A549 treated with Hydrocortisone at 1 μM for 4 hours (cell line): ENCODE measurements around the gene ARPC1A. TPM values are rescaled to one million over a fixed set of nuclear protein-coding genes. Genes with fewer than 3 reads are reported as not detected.

ENCODE experiments used
- total RNA-seq: library from RNA; stranded (reverse); fragments of 200-300 nt; extraction: Qiagen RNA extraction; gene quantifications from 5 replicates; pipeline ENCODE4 v1.2.3, GENCODE V29; 2022

Gene ARPC1A
- total RNA-seq, result 117 to 137 TPM (median 126 TPM) in 5 replicates

DNA sequence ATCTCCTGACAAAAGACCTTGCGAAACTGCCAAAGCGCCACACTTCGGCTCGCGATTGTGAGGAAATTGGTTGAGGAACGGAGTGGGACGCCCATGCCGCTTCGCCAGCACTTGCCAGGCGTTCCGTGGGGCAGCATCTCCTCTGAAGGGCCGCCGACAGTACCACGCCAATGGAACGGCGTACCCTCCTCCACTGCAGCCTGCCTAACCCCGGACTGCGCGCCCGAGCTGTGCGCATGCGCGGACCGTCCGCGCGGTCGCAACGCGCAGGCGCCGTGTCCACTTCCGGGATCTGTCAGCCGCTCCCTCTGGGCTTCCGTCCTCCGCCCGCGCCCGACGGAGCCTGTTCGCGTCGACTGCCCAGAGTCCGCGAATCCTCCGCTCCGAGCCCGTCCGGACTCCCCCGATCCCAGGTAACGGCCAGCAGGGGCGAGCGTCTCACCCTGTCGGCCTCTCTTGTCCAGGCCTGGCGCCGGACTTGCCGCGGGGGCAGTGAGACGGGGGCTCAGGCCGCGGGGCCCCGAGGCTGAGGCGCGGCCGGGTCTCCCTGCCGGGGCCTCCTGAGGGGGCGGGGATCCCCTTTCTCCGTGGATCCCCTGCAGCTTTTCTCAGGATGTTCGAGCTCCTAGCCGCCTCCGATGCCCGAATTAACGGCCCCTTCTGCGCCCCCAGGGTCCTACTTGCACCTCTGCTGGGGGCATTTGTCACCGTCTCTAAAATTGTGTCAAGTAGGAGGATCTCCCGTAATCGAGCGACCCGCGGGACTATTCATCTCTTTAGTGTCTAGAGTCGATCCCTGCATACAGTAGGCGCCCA, at the start of gene ARPC1A:
Gene ARPC1A (plus strand): TSS at position 307 of the 816 bp plus-strand sequence. CDS start 7,456 bp downstream, outside the sequence.

DNA sequence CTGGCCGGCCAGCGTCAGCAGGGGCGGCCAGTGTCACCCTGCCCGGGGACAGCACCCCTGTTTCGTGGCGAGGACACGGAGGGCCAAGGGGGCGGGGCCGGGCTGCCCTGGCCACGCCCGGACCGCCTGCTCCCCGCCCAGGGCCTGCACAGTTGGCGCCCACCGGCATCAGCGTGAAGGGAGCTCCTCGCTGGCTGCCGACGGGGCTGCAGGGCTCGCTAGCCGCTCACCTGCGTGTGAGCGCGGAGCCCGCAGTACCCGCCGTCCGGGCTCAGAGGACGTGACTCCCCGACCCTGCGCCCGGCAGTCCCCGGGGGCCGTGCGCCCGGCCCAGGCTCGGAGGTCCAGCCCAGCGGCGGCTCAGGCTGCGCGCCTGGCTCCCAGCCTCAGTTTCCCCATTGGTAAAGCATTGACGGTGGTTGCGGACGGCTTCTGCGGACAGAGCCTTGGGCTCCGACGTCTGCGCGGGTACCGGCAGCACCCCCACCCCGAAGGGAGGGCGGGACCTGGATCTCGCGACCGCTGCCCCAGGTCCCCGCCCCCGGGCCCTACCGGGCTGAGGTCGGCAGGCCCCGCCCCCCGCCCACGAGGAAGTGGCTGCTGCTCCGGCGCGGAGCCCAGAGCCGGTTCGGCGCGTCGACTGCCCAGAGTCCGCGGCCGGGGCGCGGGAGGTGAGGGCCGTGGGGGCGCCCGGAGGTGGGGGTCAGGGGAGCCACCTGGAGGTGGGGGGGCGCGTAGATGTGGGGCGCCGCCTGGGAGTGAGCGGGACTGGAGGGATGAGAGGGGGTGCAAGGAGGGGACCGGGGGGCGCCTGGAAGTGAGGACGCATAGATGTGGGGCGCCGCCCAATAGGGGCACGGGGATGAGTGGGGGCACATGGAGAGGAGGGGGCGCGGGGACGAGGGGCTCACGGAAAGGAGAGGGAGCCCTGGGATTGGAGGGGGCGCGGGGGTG, 48.7 kb downstream of the ARPC1A start, which contains the start of gene ARPC1B:
Gene ARPC1B (plus strand): TSS at position 620 of the 954 bp plus-strand sequence. CDS start 10,985 bp downstream, outside the sequence.

DNA sequence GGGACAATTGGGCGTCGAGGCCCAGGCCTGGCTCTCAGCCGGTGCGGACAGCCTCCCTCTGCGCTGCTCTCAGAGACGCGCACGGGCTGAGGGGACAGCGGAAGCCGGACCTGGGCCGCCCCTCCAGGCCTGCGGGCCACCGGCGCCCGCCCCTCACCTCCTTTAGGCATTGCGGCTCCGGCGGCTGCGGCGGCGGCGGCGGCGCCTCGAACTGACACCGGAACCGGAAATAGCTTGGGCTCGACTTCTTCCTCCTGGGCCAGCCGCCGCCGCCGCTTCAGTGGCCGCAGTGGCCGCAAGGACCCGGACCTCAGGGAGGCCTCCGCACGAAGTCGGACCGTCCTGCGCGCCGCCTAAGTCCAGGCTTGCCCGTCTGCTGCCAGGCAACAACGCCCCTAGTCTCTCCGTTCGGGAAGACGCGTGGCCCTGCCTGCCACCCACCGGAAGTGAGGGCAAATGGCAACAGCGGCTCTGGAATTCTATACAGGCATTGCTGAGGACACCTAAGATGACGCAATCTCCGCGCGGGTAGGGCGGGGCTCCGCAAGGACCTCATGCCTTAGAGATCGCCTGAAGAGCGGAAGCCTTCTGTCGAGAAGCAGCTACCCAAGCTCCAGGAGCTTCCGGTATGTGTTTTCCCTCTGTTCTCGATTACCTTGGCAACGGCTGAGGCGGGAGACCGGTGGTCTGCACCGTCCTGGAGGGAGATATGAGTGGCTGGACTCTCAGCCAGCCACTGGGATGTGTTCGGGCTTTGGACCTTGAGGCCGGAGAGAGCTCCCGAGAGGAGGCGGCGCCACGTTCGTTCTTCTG, 82.9 kb downstream of the ARPC1A start, which contains the start of the genes BUD31 and PDAP1:
Gene BUD31 (plus strand): TSS at position 591 of the 813 bp plus-strand sequence. CDS start 2,124 bp downstream, outside the sequence.
Gene PDAP1 (minus strand): TSS at position 219 of the 813 bp plus-strand sequence. CDS start 49 bp downstream, at position 170.

Other genes starting within 250 kb of the ARPC1A start
- 19.3 to 25.5 TPM (median 22.3 TPM) in 5 replicates for gene SMURF1, start 181.8 kb upstream of the ARPC1A start, total RNA-seq
- 0.97 to 1.6 TPM (median 1.3 TPM) in 5 replicates for gene KPNA7, start 117.8 kb upstream of the ARPC1A start, total RNA-seq
- 0.24 to 0.41 TPM (median 0.35 TPM) in 5 replicates for gene MYH16, start 53.1 kb upstream of the ARPC1A start, total RNA-seq
- gene ARPC1B, start 48.8 kb downstream of the ARPC1A start, total RNA-seq, result 263 to 311 TPM (median 280 TPM) in 5 replicates
- gene PDAP1, start 82.7 kb downstream of the ARPC1A start, total RNA-seq, result 171 to 212 TPM (median 180 TPM) in 5 replicates
- gene BUD31, start 83.1 kb downstream of the ARPC1A start, total RNA-seq, result 117 to 155 TPM (median 139 TPM) in 5 replicates
- 5.8 to 9.9 TPM (median 6.9 TPM) in 5 replicates for gene PTCD1, start 112.9 kb downstream of the ARPC1A start, total RNA-seq
- gene CPSF4, start 113.0 kb downstream of the ARPC1A start, total RNA-seq, result 36.8 to 42.9 TPM (median 39.4 TPM) in 5 replicates
- 888 to 1,049 TPM (median 936 TPM) in 5 replicates for gene ATP5MF, start 140.3 kb downstream of the ARPC1A start, total RNA-seq
- 6.1 to 9.6 TPM (median 7.3 TPM) in 5 replicates for gene ZNF789, start 147.0 kb downstream of the ARPC1A start, total RNA-seq
- 15.7 to 18.2 TPM (median 17.3 TPM) in 5 replicates for gene ZNF394, start 174.4 kb downstream of the ARPC1A start, total RNA-seq
- 8.7 to 11.6 TPM (median 9.7 TPM) in 5 replicates for gene ZKSCAN5, start 178.8 kb downstream of the ARPC1A start, total RNA-seq
- gene FAM200A, start 226.2 kb downstream of the ARPC1A start, total RNA-seq, result 6.0 to 6.8 TPM (median 6.2 TPM) in 5 replicates
- 53.6 to 57.4 TPM (median 54.1 TPM) in 5 replicates for gene ZNF655, start 232.7 kb downstream of the ARPC1A start, total RNA-seq